Vagina (tissue), 2 donors: Measurements from ENCODE around the gene CARD11. TPM values are rescaled to one million over a fixed set of nuclear protein-coding genes. Genes with fewer than 3 reads are reported as not detected.

Experiments
- DNase-seq, 2 donors: peaks; one replicate each; pipeline ENCODE4 v3.0.0-alpha.2; 2017; ENCODE audit errors: extremely low spot score in 2 of 2
- H3K27ac ChIP-seq: fragments of 200-600 bp; sonication (generic); one replicate; pipeline ENCODE4 v1.5.1; 2019
- H3K27me3 ChIP-seq: fragments of 200-600 bp; sonication (generic); one replicate; pipeline ENCODE4 v1.5.1; 2019
- H3K36me3 ChIP-seq, 2 donors: fragments of 200-600 bp; sonication (generic); one replicate each; pipeline ENCODE4 v1.5.1; 2017 to 2019
- H3K4me1 ChIP-seq: fragments of 200-600 bp; sonication (generic); one replicate; pipeline ENCODE4 v1.5.1; 2019
- H3K4me3 ChIP-seq, 2 donors: fragments of 200-600 bp; sonication (generic); 1 replicate in 1 of 2; 2 replicates in 1 of 2; pipeline ENCODE4 v1.5.1; 2016 to 2019
- H3K9me3 ChIP-seq: fragments of 200-600 bp; sonication (generic); one replicate; pipeline ENCODE4 v1.5.1; 2019
- POLR2A ChIP-seq, 2 donors: fragments of 450-650 bp; IDR thresholded peaks; one replicate each; pipeline ENCODE4 v1.6.1; 2017; ENCODE audit warnings: antibody characterized with exemption in 2 of 2, mild to moderate bottlenecking in 2 of 2, moderate library complexity in 2 of 2
- POLR2AphosphoS5 ChIP-seq, 2 donors: sonication (generic); formaldehyde crosslinking; IDR thresholded peaks; one replicate each; pipeline ENCODE4 v1.9.0; 2017; ENCODE audit warnings: antibody characterized with exemption in 2 of 2, mild to moderate bottlenecking in 2 of 2, low read depth in 1 of 2; ENCODE audit not compliant: insufficient read depth in 1 of 2
- intact Hi-C: fragments of 100-400 bp; cut with DNase I; formaldehyde crosslinking; loops from one replicate; pipeline ENCODE4 v1.15.1; 2023
- total RNA-seq: library from RNA; depleted of rRNA; stranded (reverse); fragments of >200 nt; gene quantifications from one replicate; pipeline ENCODE4 v1.2.3, GENCODE V29; 2016
- TF ChIP-seq, protein P1 (sequence below), 3 experiments: fragments of 450-650 bp in 2 of 3; fragments of 200-600 bp in 1 of 3; sonication (generic) in 1 of 3; IDR thresholded peaks; one replicate each; pipeline ENCODE4 v1.5.1; 2017 to 2019; ENCODE audit warnings: antibody characterized with exemption in 3 of 3, mild to moderate bottlenecking in 2 of 3, moderate library complexity in 2 of 3

The CARD11 gene
- total RNA-seq, 1 donor from 2014 or later, result 2.9 TPM

DNA sequence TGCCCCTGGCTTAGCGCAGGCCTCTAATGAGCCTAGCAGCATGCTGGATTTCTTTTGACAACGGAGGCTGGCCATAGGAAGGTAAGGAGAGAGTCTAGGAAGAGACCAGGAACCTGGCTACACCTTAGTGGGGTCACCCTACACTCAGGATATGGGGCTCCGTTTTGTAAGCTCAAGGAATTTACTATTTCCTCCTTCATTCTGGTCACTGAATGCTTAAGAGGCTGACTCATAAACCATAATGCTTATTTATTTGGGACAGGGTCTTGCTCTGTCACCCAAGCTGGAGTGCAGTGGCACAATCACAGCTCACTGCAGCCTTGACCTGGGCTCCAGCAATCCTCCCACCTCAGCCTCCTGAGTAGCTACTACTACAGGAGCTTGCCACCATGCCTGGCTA is 38.4 kb downstream of the CARD11 start:
- Histone ChIP-seq H3K36me3 (no peaks in the 10 kb centered on the region), H3K4me3 (no peak overlapping the region), H3K27me3 (no peaks in the 10 kb centered on the region), H3K4me1 (no peaks in the 10 kb centered on the region), H3K9me3 (no peaks in the 10 kb centered on the region), H3K27ac (no peak overlapping the region)
- DNase-seq, result peak in 1 of 2 donors; percentile 22
- intact Hi-C loops, result no loop called here
- TF ChIP-seq, protein P1, sequence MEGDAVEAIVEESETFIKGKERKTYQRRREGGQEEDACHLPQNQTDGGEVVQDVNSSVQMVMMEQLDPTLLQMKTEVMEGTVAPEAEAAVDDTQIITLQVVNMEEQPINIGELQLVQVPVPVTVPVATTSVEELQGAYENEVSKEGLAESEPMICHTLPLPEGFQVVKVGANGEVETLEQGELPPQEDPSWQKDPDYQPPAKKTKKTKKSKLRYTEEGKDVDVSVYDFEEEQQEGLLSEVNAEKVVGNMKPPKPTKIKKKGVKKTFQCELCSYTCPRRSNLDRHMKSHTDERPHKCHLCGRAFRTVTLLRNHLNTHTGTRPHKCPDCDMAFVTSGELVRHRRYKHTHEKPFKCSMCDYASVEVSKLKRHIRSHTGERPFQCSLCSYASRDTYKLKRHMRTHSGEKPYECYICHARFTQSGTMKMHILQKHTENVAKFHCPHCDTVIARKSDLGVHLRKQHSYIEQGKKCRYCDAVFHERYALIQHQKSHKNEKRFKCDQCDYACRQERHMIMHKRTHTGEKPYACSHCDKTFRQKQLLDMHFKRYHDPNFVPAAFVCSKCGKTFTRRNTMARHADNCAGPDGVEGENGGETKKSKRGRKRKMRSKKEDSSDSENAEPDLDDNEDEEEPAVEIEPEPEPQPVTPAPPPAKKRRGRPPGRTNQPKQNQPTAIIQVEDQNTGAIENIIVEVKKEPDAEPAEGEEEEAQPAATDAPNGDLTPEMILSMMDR (IDR thresholded peaks at IDR 0.05), result no peak
- TF ChIP-seq POLR2A (IDR thresholded peaks at IDR 0.05) (no peak), POLR2AphosphoS5 (IDR thresholded peaks at IDR 0.05; ENCODE audit: insufficient read depth in 1 of 2, low read depth in 1 of 2) (no peak)

DNA sequence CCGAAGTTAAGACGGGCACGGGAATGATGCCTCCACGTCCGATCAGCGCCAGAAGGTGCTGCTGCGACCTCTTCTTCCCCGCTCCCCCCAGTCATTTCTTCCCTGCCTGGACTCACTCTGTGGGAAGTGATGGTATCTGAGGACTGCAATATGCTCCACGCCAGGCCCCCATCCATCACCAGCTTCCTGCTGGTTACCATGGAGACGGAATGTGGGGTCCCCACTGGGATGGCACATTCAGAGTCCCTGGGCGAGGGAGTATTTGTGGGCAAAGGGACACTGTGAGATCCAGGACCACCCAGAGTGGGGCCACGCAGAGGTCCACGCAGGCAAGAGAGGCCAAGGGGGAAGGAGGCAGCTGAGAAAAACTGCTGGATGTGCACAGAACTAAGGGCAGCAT is 39.7 kb downstream of the CARD11 start:
- no peaks in the 10 kb centered on the region for H3K9me3 ChIP-seq
- H3K4me1 ChIP-seq, result no peaks in the 10 kb centered on the region
- peak in 1 of 2 donors; percentile 94 for DNase-seq
- intact Hi-C loops, result no loop called here
- H3K36me3 ChIP-seq, result no peaks in the 10 kb centered on the region
- no peak overlapping the region for H3K27ac ChIP-seq
- H3K27me3 ChIP-seq, result no peaks in the 10 kb centered on the region
- no peak overlapping the region for H3K4me3 ChIP-seq
- TF ChIP-seq, protein P1 (IDR thresholded peaks at IDR 0.05), result no peak
- no peak for TF ChIP-seq POLR2A (IDR thresholded peaks at IDR 0.05)
- TF ChIP-seq POLR2AphosphoS5 (IDR thresholded peaks at IDR 0.05; ENCODE audit: insufficient read depth in 1 of 2, low read depth in 1 of 2), result no peak

DNA sequence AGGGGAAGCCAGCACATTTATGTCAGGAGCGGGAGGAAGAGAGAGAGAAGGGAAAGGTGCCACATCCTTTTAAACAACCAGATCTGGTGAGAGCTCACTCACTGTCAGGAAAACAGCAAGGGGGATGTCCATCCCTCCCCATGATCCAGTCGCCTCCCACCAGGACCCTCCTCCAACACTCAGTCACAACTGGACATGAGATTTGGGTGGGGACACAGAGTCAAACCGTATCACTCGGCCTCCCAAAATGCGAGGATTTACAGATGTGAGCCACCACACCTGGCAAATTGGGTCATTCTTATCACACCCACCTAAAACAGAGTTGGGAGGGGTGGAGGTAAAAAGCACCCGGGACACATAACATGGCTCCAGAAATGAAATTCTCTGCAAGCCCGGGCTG is 41.0 kb downstream of the CARD11 start:
- no peaks in the 10 kb centered on the region for H3K9me3 ChIP-seq
- peak in 1 of 2 donors; percentile 72 for DNase-seq
- no peaks in the 10 kb centered on the region for H3K4me1 ChIP-seq
- H3K36me3 ChIP-seq, result no peaks in the 10 kb centered on the region
- TF ChIP-seq, protein P1 (IDR thresholded peaks at IDR 0.05), result no peak
- TF ChIP-seq POLR2AphosphoS5 (IDR thresholded peaks at IDR 0.05; ENCODE audit: insufficient read depth in 1 of 2, low read depth in 1 of 2) (no peak), POLR2A (IDR thresholded peaks at IDR 0.05) (no peak)
- H3K27me3 ChIP-seq, result no peaks in the 10 kb centered on the region
- intact Hi-C loops, result no loop called here
- H3K27ac ChIP-seq, result no peak overlapping the region
- no peak overlapping the region for H3K4me3 ChIP-seq

DNA sequence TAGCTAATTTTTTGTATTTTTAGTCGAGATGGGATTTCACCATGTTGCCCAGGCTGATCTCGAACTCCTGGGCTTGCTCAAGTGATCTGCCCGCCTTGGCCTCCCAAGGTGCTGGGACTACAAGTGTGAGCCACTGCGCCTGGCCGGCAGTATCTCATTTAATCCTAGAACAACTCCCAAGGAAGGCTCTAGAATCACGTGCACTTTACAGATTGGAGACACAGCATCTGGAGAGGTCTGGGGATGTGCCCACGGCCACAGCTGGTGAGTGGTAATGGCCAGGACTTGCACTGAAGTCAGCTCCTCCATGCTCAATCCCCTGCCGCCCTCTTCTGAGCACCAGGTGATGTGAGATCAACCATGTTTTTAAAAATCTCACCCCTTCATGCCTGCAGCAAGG is 43.1 kb downstream of the CARD11 start:
- H3K27me3 ChIP-seq, result no peaks in the 10 kb centered on the region
- no peaks in the 10 kb centered on the region for H3K9me3 ChIP-seq
- no peak overlapping the region for H3K27ac ChIP-seq
- no peak overlapping the region for H3K4me3 ChIP-seq
- peak in 1 of 2 donors; percentile 55 for DNase-seq
- no peaks in the 10 kb centered on the region for H3K36me3 ChIP-seq
- TF ChIP-seq POLR2AphosphoS5 (IDR thresholded peaks at IDR 0.05; ENCODE audit: insufficient read depth in 1 of 2, low read depth in 1 of 2), result no peak
- TF ChIP-seq, protein P1 (IDR thresholded peaks at IDR 0.05), result no peak
- TF ChIP-seq POLR2A (IDR thresholded peaks at IDR 0.05), result no peak
- no peaks in the 10 kb centered on the region for H3K4me1 ChIP-seq
- intact Hi-C loops, result no loop called here

DNA sequence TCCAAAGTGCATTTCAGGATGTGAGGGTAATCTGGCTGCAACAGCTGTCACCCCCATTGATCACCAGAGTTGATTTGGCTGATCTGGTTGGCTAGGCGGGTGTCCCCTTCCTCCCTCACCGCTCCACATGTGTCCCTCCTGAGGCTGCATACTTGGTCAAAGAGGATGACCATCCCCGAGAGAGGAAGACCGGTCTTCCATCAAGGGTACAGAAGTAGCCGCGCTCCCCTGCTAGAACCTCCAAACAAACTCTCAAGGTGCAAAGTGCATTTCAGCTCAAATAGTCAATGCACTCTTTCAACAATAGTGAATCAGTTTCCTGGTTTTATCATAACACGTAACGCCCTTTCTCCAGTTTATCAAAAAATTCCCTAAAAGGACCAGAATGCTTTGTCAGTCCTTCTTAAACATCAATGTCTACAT is 44.6 kb downstream of the CARD11 start:
- Histone ChIP-seq H3K4me3 (no peak overlapping the region), H3K9me3 (no peaks in the 10 kb centered on the region), H3K27ac (no peak overlapping the region), H3K36me3 (no peaks in the 10 kb centered on the region), H3K27me3 (no peaks in the 10 kb centered on the region), H3K4me1 (no peaks in the 10 kb centered on the region)
- TF ChIP-seq POLR2A (IDR thresholded peaks at IDR 0.05) (no peak), POLR2AphosphoS5 (IDR thresholded peaks at IDR 0.05; ENCODE audit: insufficient read depth in 1 of 2, low read depth in 1 of 2) (no peak)
- TF ChIP-seq, protein P1 (IDR thresholded peaks at IDR 0.05), result no peak
- DNase-seq, result no peak
- intact Hi-C loops, result no loop called here
